Stimulated activated CD4-positive, alpha-beta T cell treated with anti-CD3 and anti-CD28 coated beads, Interleukin-2, amount 100 ng/mL, for 24 hours (primary cell): ENCODE measurements around the gene DOCK6.

Source experiments
- DNase-seq, 2 donors: peaks; one replicate each; pipeline ENCODE4 v3.0.0-alpha.2; 2020

Gene DOCK6

GRCh38 chr19:11223200-11223599 lies 39.1 kb downstream of the DOCK6 start:
- DNase-seq, result no peak

GRCh38 chr19:11221082-11221598 lies 41.2 kb downstream of the DOCK6 start:
- no peak for DNase-seq

- DNase-seq, result no peak
Measured at GRCh38 chr19:11214387-11214786, 47.9 kb downstream of the DOCK6 start.

GRCh38 chr19:11210656-11210928 lies 51.7 kb downstream of the DOCK6 start:
- no peak for DNase-seq

- no peak for DNase-seq
Measured at GRCh38 chr19:11209839-11210655, 52.3 kb downstream of the DOCK6 start.

GRCh38 chr19:11208561-11209471 lies 53.5 kb downstream of the DOCK6 start:
- DNase-seq, result no peak

- no peak for DNase-seq
Measured at GRCh38 chr19:11205939-11206570, 56.3 kb downstream of the DOCK6 start.

GRCh38 chr19:11204943-11205349 lies 57.4 kb downstream of the DOCK6 start:
- no peak for DNase-seq

GRCh38 chr19:11204076-11204602 lies 58.2 kb downstream of the DOCK6 start:
- no peak for DNase-seq

- DNase-seq, result peak; percentile 54 to 63
Measured at GRCh38 chr19:11203194-11204075, 58.9 kb downstream of the DOCK6 start.

- no peak for DNase-seq
Measured at GRCh38 chr19:11202488-11203193, 59.7 kb downstream of the DOCK6 start.

- DNase-seq, result no peak
Measured at GRCh38 chr19:11201791-11202190, 60.5 kb downstream of the DOCK6 start.

- no peak for DNase-seq
Measured at GRCh38 chr19:11200931-11201330, 61.4 kb downstream of the DOCK6 start.

- no peak for DNase-seq
Measured at GRCh38 chr19:11200015-11200574, 62.2 kb downstream of the DOCK6 start.

- no peak for DNase-seq
Measured at GRCh38 chr19:11199517-11199916, 62.8 kb downstream of the DOCK6 start.

GRCh38 chr19:11198769-11199424 lies 63.4 kb downstream of the DOCK6 start:
- no peak for DNase-seq

GRCh38 chr19:11198175-11198534 lies 64.2 kb downstream of the DOCK6 start:
- DNase-seq, result no peak

GRCh38 chr19:11197291-11198174 lies 64.8 kb downstream of the DOCK6 start, which contains the start of gene KANK2:
Gene KANK2 (minus strand): TSS chr19:11197545. CDS start chr19:11194511, 3,034 bp downstream.
- peak; percentile 80 to 81 for DNase-seq
